ENCODE data around the gene FBXL4. TPM values are rescaled to one million over a fixed set of nuclear protein-coding genes. Genes with fewer than 3 reads are reported as not detected.
A peak's percentile ranks its signal among the peaks of the same experiment; 100 is the strongest.

Gene FBXL4
- total RNA-seq, 1 donor from 2014 or later: 18.5 TPM

DNA sequence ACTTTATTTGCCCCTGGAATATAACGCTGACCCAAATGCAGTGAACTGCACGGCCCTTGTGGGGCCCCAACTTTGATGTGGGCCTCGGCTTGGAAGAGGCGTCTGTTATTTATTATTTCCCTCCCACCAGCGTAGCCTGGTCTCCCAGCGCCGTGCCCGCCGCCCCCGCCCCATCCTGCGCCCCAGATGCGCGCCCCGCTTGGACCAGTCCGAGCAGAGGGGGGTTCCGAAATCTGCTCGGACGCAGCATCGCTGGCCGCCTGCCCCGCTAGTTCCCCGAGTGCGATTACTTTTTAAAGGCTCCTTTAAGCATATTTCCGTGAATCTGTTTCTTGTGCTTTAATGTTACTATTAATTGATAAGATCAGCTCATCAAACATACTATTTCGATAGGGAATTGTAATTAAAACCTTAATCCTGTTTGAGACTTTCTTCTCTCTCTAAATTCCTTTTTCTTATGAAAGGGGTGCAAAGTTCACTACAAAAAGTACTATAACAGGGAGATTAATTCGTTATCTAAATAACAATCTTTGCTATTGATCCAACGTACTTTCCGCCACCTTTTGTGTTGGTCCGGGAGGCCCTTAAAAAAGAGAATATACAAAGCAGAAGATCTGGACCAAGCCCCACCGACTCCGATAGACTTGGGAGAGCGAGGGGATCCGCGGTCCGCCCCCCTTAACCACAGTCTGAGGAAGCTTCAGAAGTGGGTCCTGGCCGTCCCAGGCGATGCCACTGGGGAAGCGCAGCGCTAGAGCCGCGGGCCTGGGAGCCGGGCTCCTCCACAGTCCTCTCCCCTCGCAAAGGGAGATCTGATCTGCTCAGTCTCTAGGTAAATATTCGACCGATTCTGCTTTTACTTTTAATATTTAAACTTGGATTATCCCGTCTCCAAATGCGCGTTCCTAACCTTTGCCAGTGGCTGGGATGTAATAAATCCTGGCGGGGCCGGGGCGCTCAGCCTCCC is 103.2 kb downstream of the FBXL4 start:
- intact Hi-C loops (cut with DNase I): no loop called here
- H3K36me3 ChIP-seq: no peaks in the 10 kb centered on the region
- ATAC-seq (no peak), DNase-seq (no peak)
- TF ChIP-seq CTCF (IDR thresholded peaks at IDR 0.05): no peak
- H3K4me1 ChIP-seq: peaks cover 15% of the 10 kb centered on the region
- H3K27me3 ChIP-seq: peaks cover 98% of the 10 kb centered on the region
- peak overlapping the region; percentile 1 for H3K4me3 ChIP-seq
- no peaks in the 10 kb centered on the region for H3K9me3 ChIP-seq
- no peak overlapping the region for H3K27ac ChIP-seq

GRCh38 chr6:98843271-98844243 is 104.2 kb downstream of the FBXL4 start:
- Histone ChIP-seq H3K4me3 (no peak overlapping the region), H3K4me1 (peaks cover 15% of the 10 kb centered on the region), H3K27ac (no peak overlapping the region), H3K9me3 (no peaks in the 10 kb centered on the region), H3K27me3 (peaks cover 98% of the 10 kb centered on the region), H3K36me3 (no peaks in the 10 kb centered on the region)
- intact Hi-C loops (cut with DNase I): no loop called here
- DNase-seq (no peak), ATAC-seq (no peak)
- TF ChIP-seq CTCF (IDR thresholded peaks at IDR 0.05): no peak

DNA sequence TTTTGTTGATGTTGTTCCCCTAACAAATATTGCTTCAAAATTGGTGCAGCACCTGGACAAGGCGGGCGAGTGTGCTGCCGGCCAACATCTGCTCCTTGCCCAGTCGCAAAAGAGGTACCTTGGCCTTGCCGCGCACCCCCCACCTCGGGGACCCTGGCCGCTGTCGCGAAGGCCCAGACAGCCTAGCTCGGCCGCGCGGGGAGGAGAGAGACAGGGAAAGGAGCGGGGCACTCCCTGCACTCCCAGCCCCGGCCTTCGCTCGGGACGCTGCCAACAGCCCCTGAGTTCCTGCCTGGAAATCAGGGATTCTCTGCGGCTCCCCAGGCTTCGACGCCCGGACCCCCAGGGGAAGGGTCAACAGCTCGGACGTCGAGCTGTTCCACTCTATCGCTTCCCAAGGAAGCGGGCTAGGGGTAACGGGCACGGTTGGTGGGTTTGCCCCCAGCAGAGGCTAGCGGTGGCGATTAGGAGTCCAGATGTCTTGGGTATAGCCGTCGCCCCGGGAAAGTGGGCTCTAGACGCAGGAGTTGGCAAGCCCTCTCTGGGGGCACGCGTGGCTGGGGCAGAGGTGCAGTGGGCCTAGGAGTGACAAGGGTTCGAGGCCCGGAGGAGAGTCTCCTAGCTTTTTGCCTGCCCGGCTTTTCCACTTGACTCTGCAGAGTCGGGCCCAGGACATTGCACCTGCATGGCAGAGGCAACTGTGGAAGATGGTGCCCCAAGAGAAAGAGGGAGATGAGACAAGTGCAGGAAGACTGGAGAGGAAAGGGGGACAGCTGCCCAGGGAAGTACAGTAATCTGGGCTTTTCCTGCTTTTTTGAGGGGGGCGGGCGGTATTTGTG is 105.2 kb downstream of the FBXL4 start:
- ATAC-seq: no peak
- Histone ChIP-seq H3K27ac (no peak overlapping the region), H3K9me3 (no peaks in the 10 kb centered on the region), H3K27me3 (peaks cover 98% of the 10 kb centered on the region), H3K4me1 (peaks cover 11% of the 10 kb centered on the region), H3K36me3 (no peaks in the 10 kb centered on the region), H3K4me3 (no peak overlapping the region)
- no peak for DNase-seq
- intact Hi-C loops (cut with DNase I): no loop called here
- no peak for TF ChIP-seq CTCF (IDR thresholded peaks at IDR 0.05)

- H3K4me1 ChIP-seq: peaks cover 10% of the 10 kb centered on the region
- ATAC-seq: no peak
- intact Hi-C loops (cut with DNase I): no loop called here
Measured at GRCh38 chr6:98841621-98842341, 106.0 kb downstream of the FBXL4 start.

More at GRCh38 chr6:98841621-98842341, 106.0 kb downstream of the FBXL4 start:
- TF ChIP-seq CTCF (IDR thresholded peaks at IDR 0.05): no peak
- DNase-seq: no peak
- no peak overlapping the region for H3K4me3 ChIP-seq
- H3K36me3 ChIP-seq: no peaks in the 10 kb centered on the region
- no peaks in the 10 kb centered on the region for H3K9me3 ChIP-seq
- H3K27ac ChIP-seq: no peak overlapping the region
- H3K27me3 ChIP-seq: peaks cover 98% of the 10 kb centered on the region
